Measurements from ENCODE around the gene SPSB1. TPM values are rescaled to one million over a fixed set of nuclear protein-coding genes. Genes with fewer than 3 reads are reported as not detected.
A peak's percentile ranks its signal among the peaks of the same experiment; 100 is the strongest.

Gene SPSB1
- total and polyA plus RNA-seq, 8 donors: 2.3 to 28.7 (median 14.9) TPM

DNA sequence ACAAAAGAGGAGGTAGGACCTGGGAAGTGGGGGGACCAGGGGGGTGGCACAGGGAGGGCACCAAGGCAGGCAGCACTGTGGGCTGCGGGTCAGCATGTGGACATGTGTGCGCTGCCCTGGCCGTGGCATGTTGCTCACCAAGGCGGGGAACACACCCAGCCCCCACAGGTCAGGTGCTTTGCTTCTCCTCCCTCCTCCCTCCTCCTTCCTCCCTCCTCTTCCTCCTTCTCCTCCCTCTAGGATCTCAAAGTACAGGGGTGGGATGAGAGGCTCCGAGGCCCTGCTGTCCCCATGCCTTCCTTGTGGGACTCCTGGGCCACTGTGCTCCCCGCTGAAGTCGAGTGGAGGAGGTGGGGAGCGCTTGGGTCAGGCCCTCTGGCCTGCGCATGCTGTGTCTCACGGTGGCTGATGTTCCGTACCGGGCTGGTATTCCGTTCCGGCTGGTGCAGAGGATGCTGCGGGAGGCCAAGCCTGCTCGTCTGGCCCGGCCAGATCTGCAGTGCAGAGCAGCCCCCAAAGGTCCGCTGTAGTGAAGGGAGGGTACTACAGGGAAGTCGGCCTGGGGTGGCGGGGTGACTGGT, 26.6 kb downstream of the SPSB1 start:
- WGBS, 5 donors: 79 to 91% (median 89%) methylated on average over 18 to 20 of the region's 20 CpGs
- Histone ChIP-seq H3K9me3 (no peaks in the 10 kb centered on the region), H3K27ac (peak overlapping the region in 2 of 5 donors; percentile 78 to 80), H3K4me3 (no peak overlapping the region), H3K27me3 (no peaks in the 10 kb centered on the region), H3K4me1 (peaks cover 36 to 97% (median 67%) of the 10 kb centered on the region in 4 donors), H3K36me3 (peaks cover 0 to 11% (median 0%) of the 10 kb centered on the region in 4 donors)
- intact Hi-C loops (cut with DNase I; ENCODE audit: low total_unique reads): no loop called here
- DNase-seq: no peak
- TF ChIP-seq POLR2AphosphoS5 (IDR thresholded peaks at IDR 0.05): no peak
- TF ChIP-seq, protein P1, sequence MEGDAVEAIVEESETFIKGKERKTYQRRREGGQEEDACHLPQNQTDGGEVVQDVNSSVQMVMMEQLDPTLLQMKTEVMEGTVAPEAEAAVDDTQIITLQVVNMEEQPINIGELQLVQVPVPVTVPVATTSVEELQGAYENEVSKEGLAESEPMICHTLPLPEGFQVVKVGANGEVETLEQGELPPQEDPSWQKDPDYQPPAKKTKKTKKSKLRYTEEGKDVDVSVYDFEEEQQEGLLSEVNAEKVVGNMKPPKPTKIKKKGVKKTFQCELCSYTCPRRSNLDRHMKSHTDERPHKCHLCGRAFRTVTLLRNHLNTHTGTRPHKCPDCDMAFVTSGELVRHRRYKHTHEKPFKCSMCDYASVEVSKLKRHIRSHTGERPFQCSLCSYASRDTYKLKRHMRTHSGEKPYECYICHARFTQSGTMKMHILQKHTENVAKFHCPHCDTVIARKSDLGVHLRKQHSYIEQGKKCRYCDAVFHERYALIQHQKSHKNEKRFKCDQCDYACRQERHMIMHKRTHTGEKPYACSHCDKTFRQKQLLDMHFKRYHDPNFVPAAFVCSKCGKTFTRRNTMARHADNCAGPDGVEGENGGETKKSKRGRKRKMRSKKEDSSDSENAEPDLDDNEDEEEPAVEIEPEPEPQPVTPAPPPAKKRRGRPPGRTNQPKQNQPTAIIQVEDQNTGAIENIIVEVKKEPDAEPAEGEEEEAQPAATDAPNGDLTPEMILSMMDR (IDR thresholded peaks at IDR 0.05): no peak
- no peak for TF ChIP-seq EP300 (IDR thresholded peaks at IDR 0.05)
- no peak for TF ChIP-seq POLR2A (IDR thresholded peaks at IDR 0.05)

DNA sequence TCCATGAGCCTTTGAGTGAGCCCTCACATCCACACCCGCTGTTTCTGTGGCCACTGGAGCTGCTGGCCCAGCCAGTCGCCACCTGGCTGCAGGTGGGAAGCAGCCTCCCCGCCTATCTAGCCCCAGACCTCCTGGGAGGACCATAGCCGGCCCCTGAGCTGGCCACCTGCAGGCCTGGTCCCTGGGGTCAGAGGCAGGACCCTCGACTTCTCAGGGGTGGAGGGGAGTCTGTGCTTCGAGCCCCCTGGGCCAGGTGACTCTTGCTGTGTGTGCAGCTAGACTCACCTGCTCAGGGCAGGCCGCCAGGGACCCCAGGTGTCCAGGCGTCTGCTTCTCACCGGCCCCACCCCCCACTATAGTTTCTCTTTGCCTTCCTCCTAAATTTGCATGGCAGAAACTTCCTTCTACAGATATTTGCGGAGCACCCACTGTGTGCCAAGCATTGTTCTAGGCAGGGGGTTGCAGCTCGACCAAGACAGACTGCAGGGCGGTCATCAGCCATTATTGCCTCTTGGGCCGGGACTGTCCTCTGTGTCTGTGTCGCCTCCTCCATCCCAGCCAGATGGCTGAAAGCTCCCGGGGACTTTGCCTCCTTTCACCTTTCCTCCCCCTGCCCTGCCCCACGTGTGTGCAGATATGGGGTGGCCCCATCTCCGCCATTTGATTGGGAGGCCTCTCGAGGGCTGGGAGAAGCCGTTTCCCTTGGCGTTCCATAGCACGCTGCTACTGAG, 27.3 kb downstream of the SPSB1 start:
- Histone ChIP-seq H3K9me3 (no peaks in the 10 kb centered on the region), H3K4me1 (peaks cover 35 to 97% (median 70%) of the 10 kb centered on the region in 4 donors), H3K36me3 (peaks cover 0 to 11% (median 0%) of the 10 kb centered on the region in 4 donors), H3K27ac (peak overlapping the region; percentile 18 to 80 (median 64)), H3K27me3 (no peaks in the 10 kb centered on the region), H3K4me3 (no peak overlapping the region)
- WGBS, 5 donors: 63 to 76% (median 70%) methylated on average over 17 to 21 of the region's 21 CpGs
- peak in 1 of 2 donors; percentile 39 for DNase-seq
- intact Hi-C loops (cut with DNase I; ENCODE audit: low total_unique reads): no loop called here
- no peak for TF ChIP-seq EP300 (IDR thresholded peaks at IDR 0.05)
- no peak for TF ChIP-seq POLR2A (IDR thresholded peaks at IDR 0.05)
- TF ChIP-seq, protein P1 (IDR thresholded peaks at IDR 0.05): no peak
- TF ChIP-seq POLR2AphosphoS5 (IDR thresholded peaks at IDR 0.05): no peak

DNA sequence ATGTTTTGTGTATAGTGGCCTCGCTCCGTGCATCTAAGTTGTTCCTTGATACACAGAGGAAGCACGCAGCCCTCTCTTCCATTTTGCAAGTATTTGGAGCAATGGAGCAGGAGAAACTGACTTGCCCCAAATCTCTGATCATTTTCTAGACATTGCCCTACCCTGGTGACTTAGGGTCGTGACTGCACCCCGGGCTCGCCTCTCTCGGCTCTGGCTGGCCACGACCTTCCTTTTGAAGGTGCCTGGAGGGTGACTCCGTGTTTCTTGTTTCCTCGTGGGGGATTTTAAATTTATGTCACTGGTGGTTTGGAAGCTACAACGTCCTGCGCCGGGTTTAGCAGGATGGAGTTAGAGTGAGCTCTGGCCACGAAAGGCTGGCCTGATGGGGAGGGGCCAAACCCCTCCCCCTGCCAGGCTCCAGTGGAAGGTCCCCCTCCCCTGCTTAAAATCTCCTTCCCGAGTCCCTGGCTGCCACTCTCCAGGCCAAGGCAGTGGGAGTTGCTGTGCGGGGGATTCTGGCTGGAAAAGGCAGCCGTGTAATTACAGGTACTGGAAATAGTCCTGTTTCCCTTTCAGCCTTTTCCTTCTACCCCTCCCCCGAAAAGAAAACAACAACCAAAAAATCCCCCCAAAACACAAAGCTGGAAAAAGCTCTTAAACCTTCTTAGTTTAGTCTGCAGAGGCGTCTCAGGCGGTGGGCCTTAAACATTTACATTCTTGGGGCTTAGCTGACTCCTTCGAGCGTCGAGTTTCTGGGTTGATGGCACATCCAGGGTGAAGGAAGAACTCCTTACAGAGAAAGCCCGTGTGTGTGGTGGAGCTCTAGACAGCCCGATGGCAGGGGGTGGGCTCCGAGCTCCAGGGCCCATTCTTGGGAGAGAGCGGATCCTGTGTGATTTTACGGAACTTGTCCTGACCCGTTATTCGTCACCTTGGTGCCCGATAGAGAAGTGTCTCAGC, 28.1 kb downstream of the SPSB1 start:
- WGBS, 5 donors: 63 to 72% (median 70%) methylated on average over 31 of the region's 31 CpGs
- Histone ChIP-seq H3K27me3 (no peaks in the 10 kb centered on the region), H3K4me3 (no peak overlapping the region), H3K27ac (peak overlapping the region; percentile 18 to 80 (median 64)), H3K36me3 (peaks cover 0 to 11% (median 0%) of the 10 kb centered on the region in 4 donors), H3K9me3 (no peaks in the 10 kb centered on the region), H3K4me1 (peaks cover 35 to 97% (median 74%) of the 10 kb centered on the region in 4 donors)
- peak in 1 of 2 donors; percentile 56 for DNase-seq
- TF ChIP-seq EP300 (IDR thresholded peaks at IDR 0.05): no peak
- TF ChIP-seq, protein P1 (IDR thresholded peaks at IDR 0.05): no peak
- no peak for TF ChIP-seq POLR2AphosphoS5 (IDR thresholded peaks at IDR 0.05)
- no peak for TF ChIP-seq POLR2A (IDR thresholded peaks at IDR 0.05)
- intact Hi-C loops (cut with DNase I; ENCODE audit: low total_unique reads): no loop called here

DNA sequence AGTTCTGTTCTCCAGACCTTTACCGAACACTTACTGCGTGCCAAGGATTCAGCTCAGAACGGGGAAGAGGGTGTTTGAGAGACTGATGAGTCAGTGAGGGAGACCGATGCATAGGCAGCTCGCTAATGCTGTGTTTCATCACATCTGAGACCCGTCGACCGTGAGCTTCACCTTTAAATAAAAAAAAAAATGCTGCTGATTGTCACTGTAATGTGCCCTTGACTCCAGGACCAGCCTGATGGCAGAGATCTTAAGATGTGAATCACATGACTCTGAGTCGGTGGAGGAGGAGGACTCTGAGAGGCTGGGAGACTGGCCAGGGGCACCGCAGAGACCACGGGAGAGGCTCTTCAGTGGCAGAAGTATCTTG, 28.8 kb downstream of the SPSB1 start:
- no peak for DNase-seq
- Histone ChIP-seq H3K27ac (peak overlapping the region in 4 of 5 donors; percentile 54 to 80 (median 71)), H3K9me3 (no peaks in the 10 kb centered on the region), H3K4me1 (peaks cover 36 to 97% (median 75%) of the 10 kb centered on the region in 4 donors), H3K27me3 (no peaks in the 10 kb centered on the region), H3K36me3 (peaks cover 0 to 11% (median 0%) of the 10 kb centered on the region in 4 donors), H3K4me3 (no peak overlapping the region)
- WGBS, 5 donors: 50 to 79% (median 70%) methylated on average over 11 of the region's 11 CpGs
- TF ChIP-seq POLR2AphosphoS5 (IDR thresholded peaks at IDR 0.05): peak in 1 of 3 donors; percentile 63
- TF ChIP-seq POLR2A (IDR thresholded peaks at IDR 0.05): no peak
- intact Hi-C loops (cut with DNase I; ENCODE audit: low total_unique reads): no loop called here

Measured in stomach (tissue), 9 donors.